ENCODE results near the gene LIN52.

The LIN52 gene

GRCh38 chr14:74221741-74222140, 137.0 kb downstream of the LIN52 start:
- no peak overlapping the region for H2AFZ ChIP-seq (ENCODE audit: low read length)
- H3F3A ChIP-seq (ENCODE audit: insufficient read depth, low read length), result no peaks in the 10 kb centered on the region
- H3K36me3 ChIP-seq (replicated peaks; ENCODE audit: insufficient read depth, low read length), result no peaks in the 10 kb centered on the region
- H3K9me2 ChIP-seq (replicated peaks; ENCODE audit: insufficient read depth, low read length), result no peaks in the 10 kb centered on the region
- H3K9me3 ChIP-seq (replicated peaks; ENCODE audit: insufficient read depth, low read length), result no peaks in the 10 kb centered on the region
- no peak for TF ChIP-seq EZH2phosphoT487 (IDR thresholded peaks at IDR 0.05; ENCODE audit: low read length)
- TF ChIP-seq EZH2 (optimal IDR thresholded peaks at IDR 0.05; ENCODE audit: low read depth, low read length), result no peak
- TF ChIP-seq CTCF (IDR thresholded peaks at IDR 0.05; ENCODE audit: low read length), result no peak
- H3K27ac ChIP-seq (ENCODE audit: low read length), result no peak overlapping the region
- no peak for DNase-seq
- no peak overlapping the region for H3K9ac ChIP-seq (ENCODE audit: low read length)
- H3K4me1 ChIP-seq (ENCODE audit: low read length), result no peaks in the 10 kb centered on the region
- no peaks in the 10 kb centered on the region for H3K79me2 ChIP-seq (ENCODE audit: low read length)
- H3K27me3 ChIP-seq (replicated peaks; ENCODE audit: insufficient read depth, low read length), result no peaks in the 10 kb centered on the region
- H4K20me1 ChIP-seq (ENCODE audit: insufficient read depth, low read length), result no peaks in the 10 kb centered on the region
- H3K4me3 ChIP-seq (ENCODE audit: low read length), result no peak overlapping the region
- no peak overlapping the region for H3K4me2 ChIP-seq (ENCODE audit: low read depth, low read length)

GRCh38 chr14:74223016-74223415, 138.3 kb downstream of the LIN52 start:
- no peaks in the 10 kb centered on the region for H3F3A ChIP-seq (ENCODE audit: insufficient read depth, low read length)
- H3K27me3 ChIP-seq (replicated peaks; ENCODE audit: insufficient read depth, low read length), result no peaks in the 10 kb centered on the region

GRCh38 chr14:74231784-74232183, 147.0 kb downstream of the LIN52 start:
- Histone ChIP-seq H3K27me3 (replicated peaks; ENCODE audit: insufficient read depth, low read length) (no peaks in the 10 kb centered on the region), H3K4me3 (ENCODE audit: low read length) (no peak overlapping the region), H3K79me2 (ENCODE audit: low read length) (no peaks in the 10 kb centered on the region), H3F3A (ENCODE audit: insufficient read depth, low read length) (no peaks in the 10 kb centered on the region), H3K27ac (ENCODE audit: low read length) (no peak overlapping the region), H3K9ac (ENCODE audit: low read length) (no peak overlapping the region), H3K9me2 (replicated peaks; ENCODE audit: insufficient read depth, low read length) (no peaks in the 10 kb centered on the region), H3K4me2 (ENCODE audit: low read depth, low read length) (no peak overlapping the region), H3K36me3 (replicated peaks; ENCODE audit: insufficient read depth, low read length) (no peaks in the 10 kb centered on the region), H2AFZ (ENCODE audit: low read length) (no peak overlapping the region), H3K9me3 (replicated peaks; ENCODE audit: insufficient read depth, low read length) (no peaks in the 10 kb centered on the region), H4K20me1 (ENCODE audit: insufficient read depth, low read length) (no peaks in the 10 kb centered on the region), H3K4me1 (ENCODE audit: low read length) (no peaks in the 10 kb centered on the region)
- DNase-seq, result no peak
- no peak for TF ChIP-seq EZH2phosphoT487 (IDR thresholded peaks at IDR 0.05; ENCODE audit: low read length)
- TF ChIP-seq CTCF (IDR thresholded peaks at IDR 0.05; ENCODE audit: low read length), result no peak
- TF ChIP-seq EZH2 (optimal IDR thresholded peaks at IDR 0.05; ENCODE audit: low read depth, low read length), result no peak

More at GRCh38 chr14:74223016-74223415, 138.3 kb downstream of the LIN52 start:
- H3K4me1 ChIP-seq (ENCODE audit: low read length), result no peaks in the 10 kb centered on the region
- TF ChIP-seq CTCF (IDR thresholded peaks at IDR 0.05; ENCODE audit: low read length) (no peak), EZH2phosphoT487 (IDR thresholded peaks at IDR 0.05; ENCODE audit: low read length) (no peak), EZH2 (optimal IDR thresholded peaks at IDR 0.05; ENCODE audit: low read depth, low read length) (no peak)
- no peaks in the 10 kb centered on the region for H3K9me3 ChIP-seq (replicated peaks; ENCODE audit: insufficient read depth, low read length)
- no peak overlapping the region for H3K4me2 ChIP-seq (ENCODE audit: low read depth, low read length)
- H4K20me1 ChIP-seq (ENCODE audit: insufficient read depth, low read length), result no peaks in the 10 kb centered on the region
- no peaks in the 10 kb centered on the region for H3K79me2 ChIP-seq (ENCODE audit: low read length)
- H3K27ac ChIP-seq (ENCODE audit: low read length), result no peak overlapping the region
- H3K36me3 ChIP-seq (replicated peaks; ENCODE audit: insufficient read depth, low read length), result no peaks in the 10 kb centered on the region
- no peak overlapping the region for H2AFZ ChIP-seq (ENCODE audit: low read length)
- no peaks in the 10 kb centered on the region for H3K9me2 ChIP-seq (replicated peaks; ENCODE audit: insufficient read depth, low read length)
- H3K9ac ChIP-seq (ENCODE audit: low read length), result no peak overlapping the region
- no peak for DNase-seq
- H3K4me3 ChIP-seq (ENCODE audit: low read length), result no peak overlapping the region

All from MM.1S (cell line).